NCI-H1092 treated with DMSO at 0.1 percent for 48 hours (cell line): ENCODE data around the gene TMC6.

ENCODE experiments used
- DNase-seq: peaks from one replicate; lab custom pipeline; 2025; lab: John Stamatoyannopoulos, UW

The TMC6 gene

GRCh38 chr17:78135858-78136500, 7.4 kb upstream of the TMC6 start:
- DNase-seq: no peak

DNA sequence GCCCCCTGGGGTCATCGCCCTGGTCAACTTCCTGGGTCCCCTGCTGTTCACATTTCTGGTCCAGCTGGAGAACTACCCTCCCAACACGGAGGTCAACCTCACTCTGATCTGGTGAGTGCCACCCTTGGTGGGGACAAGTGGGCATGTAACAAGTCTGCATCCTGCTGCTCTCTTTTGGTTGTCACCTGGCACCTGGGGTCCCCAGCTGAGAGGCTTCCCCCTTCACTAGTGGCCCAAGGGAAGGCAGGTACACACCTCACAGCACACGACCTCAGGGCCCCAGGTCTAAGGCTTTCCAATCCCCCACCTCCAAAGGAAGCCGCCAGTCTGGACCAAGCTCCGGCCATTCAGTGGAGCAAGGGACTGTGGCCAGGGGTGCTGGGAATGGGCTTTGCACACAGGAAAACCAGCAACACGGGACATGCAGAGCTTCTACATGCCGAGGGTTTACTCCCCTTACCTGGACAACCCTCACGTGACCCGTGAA, 6.4 kb upstream of the TMC6 start:
- no peak for DNase-seq

- DNase-seq: peak; percentile 56
Measured at GRCh38 chr17:78133971-78134898, 5.7 kb upstream of the TMC6 start.

DNA sequence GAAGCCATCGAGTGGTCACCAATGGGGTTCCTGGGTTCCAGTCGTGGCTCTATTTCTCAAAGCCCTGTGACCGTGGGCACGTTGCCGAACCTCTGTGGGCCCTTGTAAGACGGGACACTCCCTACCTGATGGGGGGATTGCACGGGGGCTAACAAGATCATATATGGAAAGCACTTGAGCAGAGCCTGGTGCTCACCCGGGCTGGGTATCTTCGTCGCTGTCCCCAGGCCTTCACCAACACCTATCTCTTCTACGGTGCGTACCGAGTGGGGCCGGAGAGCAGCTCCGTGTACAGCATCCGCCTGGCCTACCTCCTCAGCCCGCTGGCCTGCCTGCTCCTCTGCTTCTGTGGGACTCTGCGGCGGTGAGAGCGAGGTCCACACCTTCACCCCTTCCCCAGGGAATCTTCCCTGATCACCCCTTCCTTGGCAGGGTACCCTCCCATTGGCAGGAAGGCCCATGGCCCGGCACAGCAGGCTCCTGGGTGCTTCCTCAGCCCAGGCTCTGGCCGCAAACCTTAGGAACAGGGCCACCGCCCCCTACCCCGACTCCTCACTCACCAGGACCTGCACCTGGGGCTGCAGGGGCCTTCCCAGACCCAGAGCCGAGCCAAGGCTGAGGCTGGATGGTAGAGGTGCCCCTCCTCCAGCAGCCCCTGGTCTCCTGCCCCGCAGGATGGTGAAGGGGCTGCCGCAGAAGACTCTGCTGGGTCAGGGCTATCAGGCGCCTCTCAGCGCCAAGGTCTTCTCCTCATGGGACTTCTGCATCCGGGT, 4.8 kb upstream of the TMC6 start:
- no peak for DNase-seq

- DNase-seq: no peak
Measured at GRCh38 chr17:78132767-78133178, 4.2 kb upstream of the TMC6 start.

- no peak for DNase-seq
Measured at GRCh38 chr17:78132084-78132676, 3.6 kb upstream of the TMC6 start.

GRCh38 chr17:78131172-78132083, 2.9 kb upstream of the TMC6 start:
- DNase-seq: no peak

DNA sequence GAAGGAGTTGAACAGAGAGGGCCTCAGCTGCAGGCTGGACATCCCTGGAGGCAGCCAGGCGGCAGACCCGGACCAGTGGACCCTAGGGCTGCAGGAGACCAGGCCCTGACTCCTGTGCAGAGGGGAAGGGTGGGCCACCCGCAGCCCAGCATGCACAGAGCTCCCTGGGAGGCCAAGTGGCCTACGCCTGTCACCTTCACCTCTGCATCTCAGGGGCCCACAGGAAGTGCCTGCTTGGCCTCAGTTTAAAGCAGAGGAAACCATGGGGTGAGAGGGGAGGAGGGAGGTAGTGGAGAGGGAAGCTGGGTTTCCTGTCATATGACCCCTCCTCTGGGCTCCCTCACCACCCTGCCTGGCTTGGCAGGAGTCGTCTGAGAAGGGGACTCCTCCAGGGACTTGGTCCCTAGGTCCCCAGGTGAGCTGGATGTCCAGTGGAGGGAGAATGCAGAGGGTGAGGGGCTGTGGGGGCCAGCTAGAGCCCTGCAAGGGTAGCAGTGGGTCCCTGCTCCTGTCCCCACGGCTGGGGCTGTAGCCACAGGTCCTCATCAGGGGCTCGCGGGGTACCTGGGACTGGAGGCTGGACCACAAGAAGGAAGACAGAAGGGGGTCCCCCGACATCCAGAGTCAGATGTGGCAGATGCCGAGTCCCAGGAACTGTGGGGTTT, 2.0 kb upstream of the TMC6 start, which contains the start of gene TMC8:
Gene TMC8 (plus strand): TSS at position 335 of the 665 bp plus-strand sequence. CDS start 818 bp downstream, outside the sequence.
- no peak for DNase-seq

- DNase-seq: no peak
Measured at GRCh38 chr17:78130090-78130436, 1.5 kb upstream of the TMC6 start.

- DNase-seq: no peak
Measured at GRCh38 chr17:78129351-78130089, 965 bp upstream of the TMC6 start.

DNA sequence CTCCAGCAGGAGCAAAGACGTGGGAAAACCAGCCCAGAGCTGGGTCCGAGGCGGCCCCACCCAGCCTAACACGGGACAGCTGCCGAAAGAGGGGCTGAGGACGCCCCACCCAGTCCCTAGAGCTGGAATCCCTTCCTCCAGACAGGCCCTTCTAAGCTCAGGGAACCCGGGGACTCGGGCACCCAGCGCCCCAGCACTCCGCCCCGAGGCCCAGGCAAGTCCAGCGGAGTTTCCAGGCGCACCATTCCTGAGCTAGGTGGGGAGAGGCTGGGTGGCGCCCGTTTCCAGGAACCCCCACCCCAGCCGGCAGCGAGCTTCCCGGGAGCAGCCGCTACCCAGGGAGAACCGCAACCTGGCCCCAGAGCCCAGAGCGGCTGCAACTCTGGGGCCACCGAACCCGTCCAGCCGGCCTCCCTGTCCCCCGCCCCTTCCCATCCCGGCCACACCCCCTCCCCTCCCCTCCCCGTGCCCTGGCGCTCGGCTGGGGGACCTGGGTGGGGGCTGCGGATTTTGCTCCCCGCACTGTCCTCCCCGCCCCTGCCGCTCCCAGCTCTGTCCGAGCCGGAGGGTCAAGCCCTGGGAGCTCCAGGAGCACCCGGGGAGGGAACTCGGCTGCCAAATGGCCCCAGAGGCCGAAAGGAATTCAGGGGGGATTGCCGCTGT, 536 bp downstream of the TMC6 start:
- DNase-seq: no peak

DNA sequence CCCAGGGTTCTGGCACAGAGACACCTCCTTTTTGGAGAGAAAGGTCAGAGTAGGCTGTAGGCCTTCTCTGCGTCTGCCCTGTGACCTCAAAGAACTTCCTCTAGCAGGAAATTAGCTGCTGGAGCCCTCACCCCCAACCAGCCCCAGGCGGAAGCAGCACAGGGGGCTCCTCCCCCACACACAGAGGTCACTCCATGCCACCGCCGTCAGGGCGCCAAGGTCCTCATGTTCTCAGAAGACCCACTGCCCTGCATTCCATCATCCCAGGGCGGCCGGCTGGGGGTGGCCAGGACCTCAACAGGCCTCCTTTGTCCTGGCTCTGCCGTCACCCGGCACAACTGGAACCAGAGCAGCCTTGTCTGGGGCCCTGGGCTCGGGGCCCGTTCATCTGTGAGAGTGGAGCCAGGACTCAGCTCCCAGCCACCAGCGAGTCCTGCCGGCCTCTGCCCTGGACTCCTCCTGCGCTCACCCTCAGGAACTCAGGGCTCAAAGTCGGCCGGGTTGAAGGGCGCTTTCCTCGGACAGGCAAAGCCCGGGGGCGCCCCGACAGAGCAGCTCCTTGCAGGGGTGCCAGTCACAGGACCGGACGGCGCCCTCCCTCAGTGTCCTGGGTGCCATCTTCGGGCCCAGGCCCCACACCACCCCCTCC, 1.2 kb downstream of the TMC6 start:
- DNase-seq: no peak

GRCh38 chr17:78126895-78127238, 1.7 kb downstream of the TMC6 start:
- no peak for DNase-seq

DNA sequence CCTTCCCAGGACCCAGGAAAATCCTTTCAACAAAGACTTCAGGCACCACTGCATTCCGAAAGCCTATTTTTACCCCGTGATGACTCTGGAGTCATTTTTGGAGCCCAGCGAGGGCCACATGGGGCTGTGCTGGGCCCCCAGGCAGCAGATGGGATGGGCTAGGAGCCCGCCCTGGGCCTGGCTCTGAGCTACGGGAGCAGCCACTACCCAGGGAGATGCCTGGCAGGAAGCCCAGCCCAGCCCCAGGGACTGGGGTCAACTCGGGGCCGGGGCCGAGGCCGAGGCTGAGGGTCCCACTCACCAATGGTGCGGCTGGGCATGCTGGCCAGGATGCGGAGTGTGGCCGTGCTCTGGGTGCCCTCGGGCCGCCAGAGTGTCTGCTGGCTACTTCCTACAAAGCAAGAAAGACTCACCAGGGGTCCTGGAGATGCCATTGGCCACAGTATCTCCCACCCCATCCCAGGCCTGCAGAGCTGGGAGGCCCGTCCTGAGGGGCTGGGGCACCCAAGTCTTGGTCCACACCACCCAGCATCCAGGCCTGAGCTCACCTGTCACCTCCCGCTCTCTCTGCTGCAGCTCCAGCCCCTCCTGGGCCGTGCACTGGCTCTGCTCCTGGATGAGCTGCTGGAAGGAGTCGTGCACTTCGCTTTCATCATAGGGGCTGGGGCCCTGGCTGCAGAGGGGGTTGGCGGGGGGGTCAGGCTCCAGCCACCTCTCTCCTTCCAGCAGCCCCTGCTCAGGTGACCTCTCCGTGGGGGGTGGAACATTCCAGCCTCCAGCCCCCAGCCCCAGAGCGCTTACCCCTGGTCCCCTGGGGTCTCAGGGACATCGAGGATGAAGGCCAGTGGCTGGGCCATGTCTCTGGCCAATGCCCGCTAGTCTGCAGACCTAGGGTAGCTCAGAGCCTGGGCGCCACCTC, 2.3 kb downstream of the TMC6 start:
- no peak for DNase-seq

DNA sequence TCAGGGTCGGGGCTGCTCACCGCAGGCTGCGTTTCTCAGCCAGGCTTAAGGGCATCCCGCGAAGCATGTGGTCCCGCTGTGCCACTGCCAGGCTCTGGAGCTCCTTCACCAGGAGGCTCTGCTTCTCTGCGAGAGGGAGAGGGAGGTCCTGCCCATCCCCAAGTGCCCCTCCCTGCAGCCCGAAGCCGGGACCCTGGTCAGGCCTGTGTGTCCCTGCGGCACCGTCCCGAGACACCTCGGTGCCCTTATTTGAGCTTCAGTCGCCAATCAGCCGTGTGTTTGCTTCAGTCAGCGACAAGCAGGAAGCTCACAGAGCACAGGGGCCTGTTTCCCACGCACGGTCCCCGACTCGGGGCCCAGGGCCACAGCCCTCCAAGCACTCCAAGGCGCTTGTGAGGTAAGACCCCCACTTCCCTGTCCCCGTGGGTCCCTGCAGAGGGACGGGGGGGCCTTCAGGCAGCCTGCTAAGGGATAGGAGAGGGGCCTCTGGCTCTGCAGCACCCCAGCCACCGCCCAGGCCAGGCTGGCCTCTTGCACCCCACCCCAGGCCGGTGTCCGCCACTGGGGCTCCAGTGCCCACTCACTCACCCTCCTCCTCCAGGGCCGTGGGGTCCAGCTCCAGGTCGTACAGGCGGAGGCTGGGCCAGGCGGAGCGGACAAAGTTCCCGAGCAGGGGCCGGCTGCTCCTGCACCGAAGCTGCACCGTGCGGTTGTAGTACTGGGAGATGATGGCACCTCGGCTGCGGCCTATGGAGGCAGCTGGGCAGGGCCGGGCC, 3.2 kb downstream of the TMC6 start:
- DNase-seq: no peak

GRCh38 chr17:78124836-78125137, 3.8 kb downstream of the TMC6 start:
- no peak for DNase-seq
